ENCODE results near the gene FGF3. TPM values are rescaled to one million over a fixed set of nuclear protein-coding genes. Genes with fewer than 3 reads are reported as not detected.

FGF3 gene
- total RNA-seq, 3 donors from 2014 or later, result not detected

GRCh38 chr11:69760319-69760718 lies 58.9 kb downstream of the FGF3 start:
- intact Hi-C loops (cut with DNase I; ENCODE audit: low total_unique reads), result no loop called here
- DNase-seq (ENCODE audit: low spot score in 2 of 2), result no peak
- Histone ChIP-seq H3K9me3 (peaks cover 0 to 6% of the 10 kb centered on the region in 2 donors), H3K4me1 (no peaks in the 10 kb centered on the region), H3K27ac (no peak overlapping the region), H3K27me3 (peaks cover 0 to 8% of the 10 kb centered on the region in 2 donors), H3K36me3 (no peaks in the 10 kb centered on the region), H3K4me3 (no peak overlapping the region)
- TF ChIP-seq POLR2A (IDR thresholded peaks at IDR 0.05), result no peak
- TF ChIP-seq CTCF (IDR thresholded peaks at IDR 0.05), result no peak
- no peak for TF ChIP-seq POLR2AphosphoS5 (IDR thresholded peaks at IDR 0.05)

Other genes with a start within 250 kb of the FGF3 start
- 100 to 1,000 TPM in 1 of 3 donors, 10 to 100 TPM in 2; 42.3 to 199 (median 99.0) TPM for gene CCND1, start 178.3 kb downstream of the FGF3 start, total RNA-seq
- 10 to 100 TPM; 14.1 to 25.5 (median 18.7) TPM for gene LTO1, start 144.1 kb downstream of the FGF3 start, total RNA-seq
- gene FGF19, start 115.4 kb downstream of the FGF3 start, total RNA-seq, result not detected
- gene FGF4, start 44.1 kb downstream of the FGF3 start, total RNA-seq, result not detected